Left lobe of liver (tissue), 2 donors: Measurements from ENCODE around the gene COL1A1. TPM values are rescaled to one million over a fixed set of nuclear protein-coding genes. Genes with fewer than 3 reads are reported as not detected.
A peak's percentile ranks its signal among the peaks of the same experiment; 100 is the strongest.

ENCODE experiments used
- ATAC-seq: fragments of 200-7000 bp; cut with Tn5 transposase; one replicate; pipeline ENCODE4 v1.9.1; 2020; ENCODE audit warnings: mild to moderate bottlenecking, moderate library complexity
- DNase-seq: peaks from one replicate; pipeline ENCODE4 v3.0.0-alpha.2; 2020; ENCODE audit warnings: low spot score
- total RNA-seq: library from RNA; stranded (reverse); gene quantifications from one replicate; pipeline ENCODE4 v1.2.1, GENCODE V29; 2021
- donor health status: DM: no; HTN: no; CAD: no; lungs with moderate emphysema.
- donor health status: DM: no; HTN: yes; CAD: no.

COL1A1 gene
- 19.3 TPM for total RNA-seq

GRCh38 chr17:50201276-50201854 lies at the start of gene COL1A1:
TSS of gene COL1A1 (minus strand) at chr17:50201631. CDS start at chr17:50201513, 118 bp downstream.
- DNase-seq, result no peak
- ATAC-seq, result no peak

GRCh38 chr17:50248255-50248654 lies 46.8 kb upstream of the COL1A1 start:
- no peak for ATAC-seq

GRCh38 chr17:50244771-50245170 lies 43.3 kb upstream of the COL1A1 start:
- DNase-seq, result no peak
- no peak for ATAC-seq

More at GRCh38 chr17:50248255-50248654, 46.8 kb upstream of the COL1A1 start:
- DNase-seq, result no peak

GRCh38 chr17:50241431-50241830 lies 40.0 kb upstream of the COL1A1 start:
- no peak for DNase-seq
- no peak for ATAC-seq

GRCh38 chr17:50240851-50241250 lies 39.4 kb upstream of the COL1A1 start:
- DNase-seq, result no peak
- no peak for ATAC-seq

GRCh38 chr17:50239937-50240336 lies 38.5 kb upstream of the COL1A1 start:
- ATAC-seq (no peak), DNase-seq (no peak)

- DNase-seq (no peak), ATAC-seq (no peak)
These were observed 37.3 kb upstream of the COL1A1 start for GRCh38 chr17:50238601-50239280.

- DNase-seq (no peak), ATAC-seq (no peak)
These were observed 36.5 kb upstream of the COL1A1 start for GRCh38 chr17:50237901-50238300.

GRCh38 chr17:50234581-50234980 lies 33.1 kb upstream of the COL1A1 start:
- ATAC-seq (no peak), DNase-seq (no peak)

GRCh38 chr17:50225701-50226240 lies 24.3 kb upstream of the COL1A1 start:
- ATAC-seq, result no peak
- no peak for DNase-seq

GRCh38 chr17:50222922-50223321 lies 21.5 kb upstream of the COL1A1 start:
- DNase-seq (no peak), ATAC-seq (no peak)

GRCh38 chr17:50221864-50222545 lies 20.6 kb upstream of the COL1A1 start:
- ATAC-seq, result peak; percentile 11
- DNase-seq, result no peak

GRCh38 chr17:50221266-50221863 lies 19.9 kb upstream of the COL1A1 start:
- no peak for DNase-seq
- no peak for ATAC-seq

- DNase-seq, result no peak
- ATAC-seq, result no peak
These were observed 19.4 kb upstream of the COL1A1 start for GRCh38 chr17:50220811-50221210.

GRCh38 chr17:50219939-50220465 lies 18.6 kb upstream of the COL1A1 start:
- ATAC-seq (peak; percentile 83), DNase-seq (peak; percentile 64)

GRCh38 chr17:50219342-50219741 lies 17.9 kb upstream of the COL1A1 start:
- no peak for ATAC-seq
- DNase-seq, result no peak

GRCh38 chr17:50218771-50219315 lies 17.4 kb upstream of the COL1A1 start:
- DNase-seq (no peak), ATAC-seq (no peak)

GRCh38 chr17:50218071-50218759 lies 16.8 kb upstream of the COL1A1 start:
- ATAC-seq, result peak; percentile 68
- no peak for DNase-seq

GRCh38 chr17:50217591-50217990 lies 16.2 kb upstream of the COL1A1 start:
- DNase-seq (no peak), ATAC-seq (no peak)
